Caco-2 (cell line): ENCODE results near the gene CYP1A2. TPM values are rescaled to one million over a fixed set of nuclear protein-coding genes. Genes with fewer than 3 reads are reported as not detected.

Source experiments
- BruUV-seq: library from RNA; stranded (reverse); fragments of 400-500 nt; replicated peaks from 2 replicates; lab custom pipeline; 2021; lab: Mats Ljungman, UMichigan
- CTCF ChIA-PET: fragments of 300-600 bp; sonication (Branson Sonifier 250); formaldehyde crosslinking; loops from one replicate; lab custom pipeline; 2022; ENCODE audit warnings: antibody characterized with exemption; lab: Charles Lee
- POLR2A ChIA-PET: fragments of 300-600 bp; sonication (Branson Sonifier 250); formaldehyde crosslinking; loops from one replicate; lab custom pipeline; 2022; ENCODE audit warnings: antibody characterized with exemption; lab: Charles Lee
- DNase-seq, 2 experiments: peaks; one replicate each; pipeline versions ENCODE4 v3.0.0 to v3.0.0-alpha.2; 2020 to 2022
- H3K27me3 ChIP-seq: replicated peaks from 2 replicates; pipeline ENCODE4 v1.6.0; 2011; ENCODE audit warnings: low read length; ENCODE audit not compliant: control insufficient read depth, insufficient read depth
- H3K36me3 ChIP-seq: 2 replicates; pipeline ENCODE4 v1.5.1; 2011; ENCODE audit warnings: low read length; ENCODE audit not compliant: control insufficient read depth, insufficient read depth
- H3K4me1 ChIP-seq: fragments of 250-450 bp; sonication (Bioruptor Pico); 2 replicates; pipeline ENCODE4 v1.5.1; 2020; ENCODE audit warnings: mild to moderate bottlenecking
- H3K4me3 ChIP-seq: 2 replicates; pipeline ENCODE4 v1.5.1; 2011; ENCODE audit warnings: low read depth, mild to moderate bottlenecking, control low read depth, low read length
- H3K9me3 ChIP-seq: fragments of 250-450 bp; sonication (Bioruptor Pico); 2 replicates; pipeline ENCODE4 v1.5.1; 2020; ENCODE audit warnings: mild to moderate bottlenecking, moderate library complexity
- H3K27ac Mint-ChIP-seq: one replicate; pipeline ENCODE4 v1.8.0; 2022; ENCODE audit warnings: mixed read lengths; ENCODE audit not compliant: unreplicated experiment
- H3K27me3 Mint-ChIP-seq: one replicate; pipeline ENCODE4 v1.8.0; 2022; ENCODE audit warnings: mixed read lengths; ENCODE audit not compliant: insufficient read depth, unreplicated experiment
- H3K36me3 Mint-ChIP-seq: one replicate; pipeline ENCODE4 v1.8.0; 2022; ENCODE audit warnings: mild to moderate bottlenecking, mixed read lengths; ENCODE audit not compliant: insufficient read depth, unreplicated experiment
- H3K4me1 Mint-ChIP-seq: one replicate; pipeline ENCODE4 v1.8.0; 2022; ENCODE audit warnings: low read depth, mixed read lengths; ENCODE audit not compliant: unreplicated experiment
- H3K4me3 Mint-ChIP-seq: one replicate; pipeline ENCODE4 v1.8.0; 2022; ENCODE audit warnings: mild to moderate bottlenecking, moderate library complexity, mixed read lengths; ENCODE audit not compliant: unreplicated experiment
- H3K9me3 Mint-ChIP-seq: one replicate; pipeline ENCODE4 v1.8.0; 2022; ENCODE audit warnings: mixed read lengths; ENCODE audit not compliant: unreplicated experiment
- intact Hi-C: fragments of 100-400 bp; cut with micrococcal nuclease; formaldehyde crosslinking; loops from one replicate; pipeline ENCODE4 v1.10.0; 2022; ENCODE audit not compliant: unreplicated experiment
- total RNA-seq: library from RNA; stranded (reverse); gene quantifications from 2 replicates; pipeline ENCODE4 v1.2.3, GENCODE V29; 2022
- TF ChIP-seq, protein P1 (sequence below), 2 experiments: fragments of 200-600 bp in 1 of 2; IDR thresholded peaks; 1 replicate in 1 of 2; 2 replicates in 1 of 2; pipeline versions ENCODE4 v1.5.1 to v1.8.0; 2011 to 2022; ENCODE audit warnings: antibody characterized with exemption in 1 of 2, control low read depth in 1 of 2, inconsistent platforms in 1 of 2, low read depth in 1 of 2, low read length in 1 of 2, mild to moderate bottlenecking in 1 of 2, moderate library complexity in 1 of 2; ENCODE audit not compliant: insufficient read depth in 1 of 2, severe bottlenecking in 1 of 2, unreplicated experiment in 1 of 2

Gene CYP1A2
- total RNA-seq, 1 experiment from 2014 or later: not detected

DNA sequence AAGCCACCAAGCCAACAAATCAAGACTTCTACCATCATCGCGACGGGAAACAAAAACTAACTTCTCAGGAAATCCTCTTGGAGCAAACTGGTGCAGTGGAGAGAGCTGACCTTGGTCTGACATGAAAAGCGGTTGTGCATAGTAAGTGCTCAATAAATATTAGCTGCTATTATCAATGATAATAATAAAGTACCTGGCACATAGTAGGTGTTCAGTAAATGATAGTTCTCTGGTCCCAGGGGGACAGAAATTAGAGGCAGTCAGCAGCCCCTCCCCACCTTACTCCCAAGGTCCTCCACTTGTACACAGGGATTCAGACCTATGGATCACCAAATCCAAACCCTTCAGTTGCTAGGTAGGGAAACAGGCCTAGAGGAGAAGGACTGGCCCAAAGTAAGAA lies 27.2 kb downstream of the CYP1A2 start:
- TF ChIP-seq, protein P1, sequence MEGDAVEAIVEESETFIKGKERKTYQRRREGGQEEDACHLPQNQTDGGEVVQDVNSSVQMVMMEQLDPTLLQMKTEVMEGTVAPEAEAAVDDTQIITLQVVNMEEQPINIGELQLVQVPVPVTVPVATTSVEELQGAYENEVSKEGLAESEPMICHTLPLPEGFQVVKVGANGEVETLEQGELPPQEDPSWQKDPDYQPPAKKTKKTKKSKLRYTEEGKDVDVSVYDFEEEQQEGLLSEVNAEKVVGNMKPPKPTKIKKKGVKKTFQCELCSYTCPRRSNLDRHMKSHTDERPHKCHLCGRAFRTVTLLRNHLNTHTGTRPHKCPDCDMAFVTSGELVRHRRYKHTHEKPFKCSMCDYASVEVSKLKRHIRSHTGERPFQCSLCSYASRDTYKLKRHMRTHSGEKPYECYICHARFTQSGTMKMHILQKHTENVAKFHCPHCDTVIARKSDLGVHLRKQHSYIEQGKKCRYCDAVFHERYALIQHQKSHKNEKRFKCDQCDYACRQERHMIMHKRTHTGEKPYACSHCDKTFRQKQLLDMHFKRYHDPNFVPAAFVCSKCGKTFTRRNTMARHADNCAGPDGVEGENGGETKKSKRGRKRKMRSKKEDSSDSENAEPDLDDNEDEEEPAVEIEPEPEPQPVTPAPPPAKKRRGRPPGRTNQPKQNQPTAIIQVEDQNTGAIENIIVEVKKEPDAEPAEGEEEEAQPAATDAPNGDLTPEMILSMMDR (IDR thresholded peaks at IDR 0.05; ENCODE audit: insufficient read depth in 1 of 2, low read depth in 1 of 2, low read length in 1 of 2, severe bottlenecking in 1 of 2, unreplicated experiment in 1 of 2): no peak
- H3K27ac Mint-ChIP-seq: no peak overlapping the region
- H3K36me3 ChIP-seq: no peaks in the 10 kb centered on the region
- no peaks in the 10 kb centered on the region for H3K9me3 ChIP-seq
- H3K4me3 Mint-ChIP-seq: no peak overlapping the region
- peaks cover 5% of the 10 kb centered on the region for H3K36me3 Mint-ChIP-seq
- ChIA-PET POLR2A (no interaction called here), CTCF (no interaction called here)
- intact Hi-C loops: no loop called here
- no peaks in the 10 kb centered on the region for H3K27me3 Mint-ChIP-seq
- no peak overlapping the region for H3K4me3 ChIP-seq
- peaks cover 28% of the 10 kb centered on the region for H3K4me1 Mint-ChIP-seq
- BruUV-seq: no TSS peak
- no peak for DNase-seq
- H3K27me3 ChIP-seq: no peaks in the 10 kb centered on the region
- H3K9me3 Mint-ChIP-seq: no peaks in the 10 kb centered on the region
- H3K4me1 ChIP-seq: peaks cover 15% of the 10 kb centered on the region

- Histone ChIP-seq H3K4me3 (no peak overlapping the region), H3K4me1 (peaks cover 22% of the 10 kb centered on the region), H3K27me3 (no peaks in the 10 kb centered on the region), H3K36me3 (no peaks in the 10 kb centered on the region), H3K9me3 (no peaks in the 10 kb centered on the region)
- no peaks in the 10 kb centered on the region for H3K9me3 Mint-ChIP-seq
- DNase-seq: no peak
- H3K4me1 Mint-ChIP-seq: peaks cover 31% of the 10 kb centered on the region
- intact Hi-C loops: no loop called here
- BruUV-seq: no TSS peak
- H3K27me3 Mint-ChIP-seq: no peaks in the 10 kb centered on the region
- ChIA-PET POLR2A (interaction anchor here (0.7 kb wide), 1 partner anchor 160 kb away, joined by 3 read pairs; no protein-coding TSS in a partner anchor), CTCF (interaction anchor here (1.0 to 1.7 kb wide), 3 partner anchors 8 to 145 kb away, joined by 3 to 8 read pairs (median 4); no protein-coding TSS in a partner anchor)
- TF ChIP-seq, protein P1 (IDR thresholded peaks at IDR 0.05; ENCODE audit: insufficient read depth in 1 of 2, low read depth in 1 of 2, low read length in 1 of 2, severe bottlenecking in 1 of 2, unreplicated experiment in 1 of 2): no peak
- H3K36me3 Mint-ChIP-seq: peaks cover 5% of the 10 kb centered on the region
- H3K27ac Mint-ChIP-seq: no peak overlapping the region
- H3K4me3 Mint-ChIP-seq: no peak overlapping the region
Measured at GRCh38 chr15:74776821-74777768, 28.4 kb downstream of the CYP1A2 start.

- Mint-ChIP-seq H3K27ac (no peak overlapping the region), H3K27me3 (no peaks in the 10 kb centered on the region), H3K4me3 (no peak overlapping the region), H3K36me3 (peaks cover 5% of the 10 kb centered on the region), H3K4me1 (peaks cover 31% of the 10 kb centered on the region), H3K9me3 (no peaks in the 10 kb centered on the region)
- Histone ChIP-seq H3K27me3 (no peaks in the 10 kb centered on the region), H3K4me3 (no peak overlapping the region), H3K9me3 (no peaks in the 10 kb centered on the region), H3K4me1 (peaks cover 24% of the 10 kb centered on the region), H3K36me3 (no peaks in the 10 kb centered on the region)
- no TSS peak for BruUV-seq
- DNase-seq: no peak
- CTCF ChIA-PET: interaction anchor here (0.5 to 1.7 kb wide), 4 partner anchors 9 to 1879 kb away, joined by 3 to 8 read pairs (median 4); no protein-coding TSS in a partner anchor
- POLR2A ChIA-PET: interaction anchor here (0.7 kb wide), 1 partner anchor 161 kb away, joined by 3 read pairs; no protein-coding TSS in a partner anchor
- intact Hi-C loops: no loop called here
- TF ChIP-seq, protein P1 (IDR thresholded peaks at IDR 0.05; ENCODE audit: insufficient read depth in 1 of 2, low read depth in 1 of 2, low read length in 1 of 2, severe bottlenecking in 1 of 2, unreplicated experiment in 1 of 2): no peak
Measured at GRCh38 chr15:74777769-74778598, 29.3 kb downstream of the CYP1A2 start.
